Calu3 (cell line): ENCODE results near the gene SLC26A8. TPM values are rescaled to one million over a fixed set of nuclear protein-coding genes. Genes with fewer than 3 reads are reported as not detected.

Experiments
- BruUV-seq: library from RNA; stranded (reverse); fragments of 400-500 nt; replicated peaks from 2 replicates; lab custom pipeline; 2021; lab: Mats Ljungman, UMichigan
- CTCF ChIA-PET: fragments of 300-600 bp; sonication (Branson Sonifier 250); formaldehyde crosslinking; loops from one replicate; lab custom pipeline; 2022; ENCODE audit warnings: antibody characterized with exemption; lab: Charles Lee
- DNase-seq: peaks from one replicate; pipeline ENCODE4 v3.0.0; 2022
- H3K27ac Mint-ChIP-seq: one replicate; pipeline ENCODE4 v1.8.0; 2022; ENCODE audit warnings: mixed read lengths; ENCODE audit not compliant: unreplicated experiment
- H3K27me3 Mint-ChIP-seq: one replicate; pipeline ENCODE4 v1.8.0; 2022; ENCODE audit warnings: mixed read lengths; ENCODE audit not compliant: unreplicated experiment
- H3K36me3 Mint-ChIP-seq: one replicate; pipeline ENCODE4 v1.8.0; 2022; ENCODE audit warnings: mild to moderate bottlenecking, moderate library complexity, mixed read lengths; ENCODE audit not compliant: insufficient read depth, unreplicated experiment
- H3K4me1 Mint-ChIP-seq: one replicate; pipeline ENCODE4 v1.8.0; 2022; ENCODE audit warnings: mild to moderate bottlenecking, low read depth, mixed read lengths; ENCODE audit not compliant: unreplicated experiment
- H3K4me3 Mint-ChIP-seq: one replicate; pipeline ENCODE4 v1.8.0; 2022; ENCODE audit warnings: mild to moderate bottlenecking, low read depth, moderate library complexity, mixed read lengths; ENCODE audit not compliant: unreplicated experiment
- H3K9me3 Mint-ChIP-seq: one replicate; pipeline ENCODE4 v1.8.0; 2022; ENCODE audit warnings: low read depth, mixed read lengths; ENCODE audit not compliant: unreplicated experiment
- intact Hi-C: fragments of 100-400 bp; cut with micrococcal nuclease; formaldehyde crosslinking; loops from one replicate; pipeline ENCODE4 v1.10.0; 2022; ENCODE audit not compliant: unreplicated experiment
- total RNA-seq: library from RNA; stranded (reverse); gene quantifications from 2 replicates; pipeline ENCODE4 v1.2.3, GENCODE V29; 2022
- TF ChIP-seq, protein P1 (sequence below): fragments of 200-600 bp; IDR thresholded peaks from one replicate; pipeline ENCODE4 v1.8.0; 2022; ENCODE audit warnings: antibody characterized with exemption; ENCODE audit not compliant: unreplicated experiment

The SLC26A8 gene
- total RNA-seq, 1 experiment from 2014 or later: not detected

DNA sequence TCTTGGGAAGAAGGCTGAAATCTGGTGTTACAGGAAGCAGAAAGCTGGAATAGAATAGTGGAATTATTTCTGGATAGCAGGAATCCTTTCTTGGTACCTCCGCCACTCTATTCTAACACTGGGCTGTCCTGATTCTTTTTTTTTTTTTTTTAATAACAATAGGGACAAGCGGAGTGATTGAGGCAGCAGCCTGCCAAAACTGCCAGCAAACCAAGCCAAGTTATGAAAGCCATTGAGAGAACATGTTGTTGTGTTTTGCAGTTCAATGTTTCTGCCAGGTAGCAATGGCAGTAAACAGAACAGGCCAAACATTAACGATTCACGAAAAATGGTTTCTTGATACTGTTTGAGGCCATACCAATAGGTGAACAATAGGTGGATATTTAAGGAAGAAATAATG, 47.1 kb downstream of the SLC26A8 start:
- CTCF ChIA-PET: no interaction called here
- intact Hi-C loops: no loop called here
- no peak overlapping the region for H3K27ac Mint-ChIP-seq

DNA sequence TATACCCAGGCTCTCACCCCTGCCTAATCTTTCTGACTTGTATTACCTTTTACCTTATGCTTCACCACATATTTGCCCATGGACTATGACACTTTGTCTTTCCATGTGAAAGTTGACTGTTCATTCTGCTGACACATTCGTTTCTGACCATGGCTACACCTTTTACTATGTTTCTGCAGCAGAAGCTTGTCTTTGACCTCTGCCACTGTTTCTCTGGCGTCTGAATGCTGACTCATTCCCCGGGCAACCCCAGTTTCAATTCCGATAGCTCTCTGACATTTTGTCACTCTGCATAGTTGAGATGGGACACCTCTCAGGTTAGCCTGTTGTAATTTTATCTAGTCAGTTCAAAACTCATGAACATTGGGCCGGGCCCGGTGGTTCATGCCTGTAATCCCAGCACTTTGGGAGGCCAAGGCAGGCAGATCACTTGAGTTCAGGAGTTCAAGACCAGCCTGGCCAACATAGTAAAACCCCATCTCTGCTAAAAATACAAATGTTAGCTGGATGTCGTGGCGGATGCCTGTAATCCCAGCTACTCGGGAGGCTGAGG, 50.7 kb downstream of the SLC26A8 start:
- Mint-ChIP-seq H3K9me3 (no peaks in the 10 kb centered on the region), H3K4me3 (no peak overlapping the region), H3K27me3 (no peaks in the 10 kb centered on the region), H3K27ac (peak overlapping the region; percentile 84), H3K36me3 (peaks cover 4% of the 10 kb centered on the region), H3K4me1 (peaks cover 31% of the 10 kb centered on the region)
- TF ChIP-seq, protein P1, sequence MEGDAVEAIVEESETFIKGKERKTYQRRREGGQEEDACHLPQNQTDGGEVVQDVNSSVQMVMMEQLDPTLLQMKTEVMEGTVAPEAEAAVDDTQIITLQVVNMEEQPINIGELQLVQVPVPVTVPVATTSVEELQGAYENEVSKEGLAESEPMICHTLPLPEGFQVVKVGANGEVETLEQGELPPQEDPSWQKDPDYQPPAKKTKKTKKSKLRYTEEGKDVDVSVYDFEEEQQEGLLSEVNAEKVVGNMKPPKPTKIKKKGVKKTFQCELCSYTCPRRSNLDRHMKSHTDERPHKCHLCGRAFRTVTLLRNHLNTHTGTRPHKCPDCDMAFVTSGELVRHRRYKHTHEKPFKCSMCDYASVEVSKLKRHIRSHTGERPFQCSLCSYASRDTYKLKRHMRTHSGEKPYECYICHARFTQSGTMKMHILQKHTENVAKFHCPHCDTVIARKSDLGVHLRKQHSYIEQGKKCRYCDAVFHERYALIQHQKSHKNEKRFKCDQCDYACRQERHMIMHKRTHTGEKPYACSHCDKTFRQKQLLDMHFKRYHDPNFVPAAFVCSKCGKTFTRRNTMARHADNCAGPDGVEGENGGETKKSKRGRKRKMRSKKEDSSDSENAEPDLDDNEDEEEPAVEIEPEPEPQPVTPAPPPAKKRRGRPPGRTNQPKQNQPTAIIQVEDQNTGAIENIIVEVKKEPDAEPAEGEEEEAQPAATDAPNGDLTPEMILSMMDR: no peak
- intact Hi-C loops: loop anchor here (5.0 kb wide), 1 partner anchor 124 kb away; no protein-coding TSS in a partner anchor
- DNase-seq: peak; percentile 54
- no TSS peak for BruUV-seq
- CTCF ChIA-PET: interaction anchor here (0.6 kb wide), 3 partner anchors 18 to 54 kb away, joined by 3 to 6 read pairs (median 5); partner anchors contain the start of gene MAPK14

More for the DNA sequence above, 47.1 kb downstream of the SLC26A8 start:
- Mint-ChIP-seq H3K4me1 (peaks cover 18% of the 10 kb centered on the region), H3K4me3 (no peak overlapping the region), H3K27me3 (no peaks in the 10 kb centered on the region), H3K9me3 (no peaks in the 10 kb centered on the region), H3K36me3 (peaks cover 4% of the 10 kb centered on the region)
- DNase-seq: no peak
- BruUV-seq: no TSS peak
- TF ChIP-seq, protein P1: no peak

- Mint-ChIP-seq H3K9me3 (no peaks in the 10 kb centered on the region), H3K4me3 (no peak overlapping the region), H3K4me1 (peaks cover 35% of the 10 kb centered on the region), H3K27me3 (no peaks in the 10 kb centered on the region), H3K27ac (no peak overlapping the region), H3K36me3 (peaks cover 4% of the 10 kb centered on the region)
- intact Hi-C loops: loop anchor here (5.0 kb wide), 1 partner anchor 125 kb away; no protein-coding TSS in a partner anchor
- no TSS peak for BruUV-seq
- TF ChIP-seq, protein P1: no peak
- peak; percentile 12 for DNase-seq
- CTCF ChIA-PET: interaction anchor here (0.6 kb wide), 1 partner anchor 26 kb away, joined by 3 read pairs; no protein-coding TSS in a partner anchor
Measured at GRCh38 chr6:35972471-35973367, 51.7 kb downstream of the SLC26A8 start.

DNA sequence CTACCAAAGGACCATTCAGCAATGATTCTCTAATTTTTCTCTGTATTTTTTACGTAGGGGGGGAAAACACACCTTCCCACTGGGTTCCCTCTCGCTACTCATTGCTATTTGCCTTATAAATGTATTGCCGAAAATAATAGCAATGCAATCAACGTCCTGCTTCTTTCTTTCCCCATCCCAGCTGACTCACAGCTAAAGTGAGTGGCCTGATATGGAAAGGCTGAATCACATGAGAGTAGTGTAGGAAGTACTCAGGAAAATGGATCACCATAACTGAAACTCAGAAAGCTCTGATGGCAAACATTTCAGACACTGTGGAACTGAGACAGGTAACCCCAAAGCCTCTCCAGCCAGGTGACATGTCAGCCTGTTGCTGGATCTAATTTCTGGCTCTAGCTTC, 54.3 kb downstream of the SLC26A8 start:
- no peak overlapping the region for H3K4me3 Mint-ChIP-seq
- BruUV-seq: no TSS peak
- peaks cover 8% of the 10 kb centered on the region for H3K36me3 Mint-ChIP-seq
- DNase-seq: peak; percentile 36
- H3K27ac Mint-ChIP-seq: peak overlapping the region; percentile 73
- intact Hi-C loops: loop anchor here (5.0 kb wide), 1 partner anchor 127 kb away; no protein-coding TSS in a partner anchor
- peaks cover 47% of the 10 kb centered on the region for H3K4me1 Mint-ChIP-seq
- H3K9me3 Mint-ChIP-seq: no peaks in the 10 kb centered on the region
- TF ChIP-seq, protein P1: no peak
- no peaks in the 10 kb centered on the region for H3K27me3 Mint-ChIP-seq
- CTCF ChIA-PET: interaction anchor here (0.9 to 1.3 kb wide), 2 partner anchors 12 to 58 kb away, joined by 3 read pairs; partner anchors contain the start of gene MAPK14
